Activated naive CD4-positive, alpha-beta T cell treated with anti-CD3 and anti-CD28 coated beads, Interleukin-2, amount 10 ng/mL, durations not matched to agents 7 days and 5 days (primary cell): ENCODE measurements around the gene MDFI.

Experiments used
- CTCF ChIA-PET: fragments of 350-600 bp; sonication (Branson Sonifier 250); formaldehyde crosslinking; loops from one replicate; lab custom pipeline; 2021; ENCODE audit warnings: antibody characterized with exemption; lab: Charles Lee
- DNase-seq: peaks from one replicate; pipeline ENCODE4 v3.0.0-alpha.2; 2020
- H3K27ac Mint-ChIP-seq: one replicate; pipeline ENCODE4 v1.8.0; 2021; ENCODE audit warnings: mild to moderate bottlenecking, moderate library complexity, mixed read lengths
- H3K27me3 Mint-ChIP-seq: one replicate; pipeline ENCODE4 v1.8.0; 2021; ENCODE audit warnings: mild to moderate bottlenecking, mixed read lengths
- H3K36me3 Mint-ChIP-seq: one replicate; pipeline ENCODE4 v1.8.0; 2021; ENCODE audit warnings: mixed read lengths
- H3K4me1 Mint-ChIP-seq: one replicate; pipeline ENCODE4 v1.8.0; 2021; ENCODE audit warnings: mixed read lengths
- H3K4me3 Mint-ChIP-seq: one replicate; pipeline ENCODE4 v1.8.0; 2021; ENCODE audit warnings: mild to moderate bottlenecking, moderate library complexity, mixed read lengths
- H3K9me3 Mint-ChIP-seq: one replicate; pipeline ENCODE4 v1.8.0; 2021; ENCODE audit warnings: mixed read lengths

The MDFI gene

GRCh38 chr6:41690541-41691330, 52.5 kb downstream of the MDFI start:
- CTCF ChIA-PET = interaction anchor here (1.3 to 2.8 kb wide), 2 partner anchors 14 to 322 kb away, joined by 3 to 8 read pairs; no protein-coding TSS in a partner anchor
- peaks cover 5% of the 10 kb centered on the region for H3K27me3 Mint-ChIP-seq
- H3K4me1 Mint-ChIP-seq = no peaks in the 10 kb centered on the region
- DNase-seq = no peak
- peaks cover 6% of the 10 kb centered on the region for H3K36me3 Mint-ChIP-seq
- H3K4me3 Mint-ChIP-seq = no peak overlapping the region
- no peaks in the 10 kb centered on the region for H3K9me3 Mint-ChIP-seq
- no peak overlapping the region for H3K27ac Mint-ChIP-seq

DNA sequence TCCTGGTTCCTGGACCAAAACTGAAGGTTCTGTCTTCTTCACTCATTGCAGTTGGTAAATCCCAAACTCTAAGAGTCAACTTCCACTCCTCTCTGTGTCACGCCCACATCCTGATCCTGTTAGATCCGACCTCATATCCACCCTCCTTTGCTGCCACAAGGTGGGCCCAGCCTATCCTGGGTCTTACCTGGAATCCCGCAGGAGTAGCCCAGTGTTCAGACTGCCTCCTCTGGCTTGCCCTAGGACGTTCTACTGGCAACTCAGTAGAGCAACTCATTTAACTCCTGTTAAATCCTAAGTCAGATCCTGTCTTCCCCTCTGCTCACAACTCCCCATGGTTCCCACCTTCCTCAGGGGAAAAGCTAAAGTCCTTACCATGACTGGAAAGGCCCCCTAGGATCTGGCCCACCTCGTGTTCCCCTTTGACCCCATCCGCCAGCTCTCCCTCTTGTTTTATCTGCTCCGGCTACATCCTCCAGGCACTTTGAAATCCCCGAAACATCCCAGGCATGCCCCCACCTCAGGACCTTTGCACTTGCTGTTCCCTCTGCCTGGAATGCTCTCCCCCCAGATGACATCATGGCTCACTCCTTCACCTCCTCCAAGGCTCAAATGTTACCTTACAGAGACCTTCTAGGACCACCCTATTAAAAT, 53.3 kb downstream of the MDFI start:
- DNase-seq = no peak
- H3K36me3 Mint-ChIP-seq = peaks cover 6% of the 10 kb centered on the region
- CTCF ChIA-PET = interaction anchor here (1.8 kb wide), 1 partner anchor 8 kb away, joined by 6 read pairs; no protein-coding TSS in a partner anchor
- H3K4me1 Mint-ChIP-seq = no peaks in the 10 kb centered on the region
- H3K27me3 Mint-ChIP-seq = peaks cover 5% of the 10 kb centered on the region
- no peak overlapping the region for H3K27ac Mint-ChIP-seq
- no peak overlapping the region for H3K4me3 Mint-ChIP-seq
- no peaks in the 10 kb centered on the region for H3K9me3 Mint-ChIP-seq

DNA sequence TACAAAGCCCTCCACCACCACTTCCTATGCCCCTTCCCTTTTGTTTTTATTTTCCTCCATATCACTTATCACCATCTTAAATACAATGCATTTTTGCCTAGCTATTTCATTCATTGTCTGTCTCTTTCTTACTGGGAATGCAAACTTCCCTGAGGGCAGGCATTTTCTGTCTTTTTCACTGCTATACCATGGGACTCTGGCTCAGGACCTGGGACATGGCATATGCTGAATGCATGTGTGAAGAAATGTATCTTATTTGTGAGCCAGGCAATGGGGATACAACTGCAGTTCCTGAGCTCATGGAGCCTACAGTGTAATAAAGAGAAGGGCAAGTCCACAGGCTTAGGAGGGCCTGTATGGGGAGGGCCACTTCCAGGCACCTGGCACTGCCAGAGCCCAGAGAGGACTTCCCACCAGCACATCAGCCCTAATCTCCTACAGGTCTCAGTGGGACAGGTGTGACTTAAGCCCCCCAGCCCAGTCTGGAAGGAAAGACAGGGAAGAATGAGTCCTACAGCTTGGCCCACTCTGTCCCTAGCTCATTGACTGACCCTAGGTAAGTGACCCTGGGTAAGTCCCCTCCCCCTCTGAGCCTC, 53.9 kb downstream of the MDFI start:
- no peak for DNase-seq
- H3K36me3 Mint-ChIP-seq = peaks cover 6% of the 10 kb centered on the region
- peaks cover 5% of the 10 kb centered on the region for H3K27me3 Mint-ChIP-seq
- no peaks in the 10 kb centered on the region for H3K9me3 Mint-ChIP-seq
- H3K27ac Mint-ChIP-seq = no peak overlapping the region
- H3K4me3 Mint-ChIP-seq = no peak overlapping the region
- CTCF ChIA-PET = interaction anchor here (0.8 to 1.8 kb wide), 3 partner anchors 8 to 84 kb away, joined by 3 to 6 read pairs (median 3); no protein-coding TSS in a partner anchor
- H3K4me1 Mint-ChIP-seq = no peaks in the 10 kb centered on the region

DNA sequence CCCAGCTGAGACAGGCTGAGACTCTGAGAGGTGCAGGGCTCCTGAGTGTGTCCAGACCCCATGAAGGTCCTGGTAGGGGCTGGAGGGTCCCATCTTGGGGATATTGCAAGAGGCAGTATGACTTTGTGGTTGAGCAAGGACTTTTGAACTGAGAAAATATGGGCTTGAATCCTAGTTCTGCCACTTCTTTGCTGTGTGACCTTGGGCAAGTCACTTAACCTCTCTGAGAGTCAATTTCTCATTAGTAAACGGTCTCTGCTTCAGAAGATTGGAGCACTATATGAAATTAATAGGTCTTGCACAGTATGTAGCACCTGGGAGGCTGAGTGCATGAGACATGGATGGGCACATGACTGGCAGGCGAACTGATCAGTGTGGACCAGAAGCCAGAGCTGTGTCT, 54.5 kb downstream of the MDFI start:
- peaks cover 5% of the 10 kb centered on the region for H3K36me3 Mint-ChIP-seq
- H3K4me1 Mint-ChIP-seq = no peaks in the 10 kb centered on the region
- H3K4me3 Mint-ChIP-seq = no peak overlapping the region
- no peaks in the 10 kb centered on the region for H3K9me3 Mint-ChIP-seq
- no peak for DNase-seq
- H3K27ac Mint-ChIP-seq = no peak overlapping the region
- peaks cover 5% of the 10 kb centered on the region for H3K27me3 Mint-ChIP-seq
- CTCF ChIA-PET = interaction anchor here (0.8 to 1.8 kb wide), 3 partner anchors 9 to 83 kb away, joined by 3 to 6 read pairs (median 3); no protein-coding TSS in a partner anchor

GRCh38 chr6:41693281-41694240, 55.3 kb downstream of the MDFI start:
- DNase-seq = no peak
- Mint-ChIP-seq H3K27ac (peak overlapping the region; percentile 31), H3K9me3 (no peaks in the 10 kb centered on the region), H3K4me1 (no peaks in the 10 kb centered on the region), H3K27me3 (peaks cover 5% of the 10 kb centered on the region), H3K4me3 (no peak overlapping the region), H3K36me3 (peaks cover 2% of the 10 kb centered on the region)
- CTCF ChIA-PET = interaction anchor here (1.3 to 2.0 kb wide), 3 partner anchors 9 to 10 kb away, joined by 3 to 10 read pairs (median 6); no protein-coding TSS in a partner anchor

DNA sequence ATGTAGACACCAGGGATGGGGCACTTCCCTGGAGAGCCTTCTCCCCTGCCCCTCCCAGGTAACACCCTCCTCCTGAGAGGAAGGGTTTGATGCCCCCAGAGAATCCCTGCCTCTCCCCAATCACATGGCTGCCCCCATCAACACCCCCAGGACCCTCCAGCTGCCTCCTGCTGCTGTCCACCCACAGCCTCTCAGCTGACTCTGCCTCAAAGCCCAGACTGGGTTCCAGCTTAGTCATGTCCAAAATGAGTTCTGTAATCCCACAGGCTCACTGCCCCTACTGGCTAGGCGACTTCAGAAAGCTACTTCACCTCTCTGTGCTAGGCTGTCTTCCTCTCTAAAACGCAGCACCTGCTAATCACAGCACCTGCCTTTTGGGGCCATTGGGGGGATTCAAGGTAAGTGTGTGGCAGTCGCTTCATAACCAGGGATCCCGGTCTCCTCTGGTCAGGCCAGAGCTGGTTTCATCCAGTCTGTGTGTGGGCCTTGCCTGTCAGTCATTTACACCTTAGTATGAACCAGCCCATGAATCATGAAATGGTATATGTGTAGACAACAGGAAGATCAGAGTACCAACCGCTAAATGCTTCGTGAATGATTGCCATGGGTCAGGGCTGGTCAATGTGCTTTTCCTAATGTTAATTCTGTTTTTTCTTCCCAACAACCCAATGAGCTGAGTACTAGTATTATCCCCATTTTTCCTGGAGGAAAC, 56.7 kb downstream of the MDFI start:
- no peak overlapping the region for H3K27ac Mint-ChIP-seq
- H3K4me3 Mint-ChIP-seq = no peak overlapping the region
- no peaks in the 10 kb centered on the region for H3K9me3 Mint-ChIP-seq
- peaks cover 2% of the 10 kb centered on the region for H3K36me3 Mint-ChIP-seq
- peaks cover 5% of the 10 kb centered on the region for H3K27me3 Mint-ChIP-seq
- CTCF ChIA-PET = interaction anchor here (1.0 to 2.0 kb wide), 2 partner anchors 11 to 12 kb away, joined by 4 to 10 read pairs; no protein-coding TSS in a partner anchor
- no peak for DNase-seq
- H3K4me1 Mint-ChIP-seq = no peaks in the 10 kb centered on the region

DNA sequence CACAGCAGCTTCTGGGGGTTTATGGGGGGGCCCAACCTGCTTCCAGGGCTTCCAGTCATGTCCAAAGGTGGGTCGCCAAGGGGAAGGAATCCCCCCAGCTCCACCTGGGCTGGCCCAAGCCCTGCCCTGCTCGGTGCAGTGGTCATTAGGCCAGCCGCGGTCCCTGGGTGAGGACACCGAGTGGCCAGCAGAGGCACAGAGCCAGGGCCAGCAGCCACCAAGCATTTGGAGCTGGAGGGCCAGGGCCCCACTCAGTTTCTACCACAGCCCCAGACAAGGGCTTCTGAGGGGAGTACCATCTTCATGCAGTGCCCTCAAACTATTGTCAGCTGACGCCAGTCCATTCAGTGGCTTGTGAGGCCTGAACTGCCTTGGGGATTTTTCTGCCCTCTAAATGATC, 57.6 kb downstream of the MDFI start:
- no peak overlapping the region for H3K27ac Mint-ChIP-seq
- peaks cover 5% of the 10 kb centered on the region for H3K27me3 Mint-ChIP-seq
- no peaks in the 10 kb centered on the region for H3K9me3 Mint-ChIP-seq
- no peaks in the 10 kb centered on the region for H3K36me3 Mint-ChIP-seq
- H3K4me1 Mint-ChIP-seq = no peaks in the 10 kb centered on the region
- DNase-seq = no peak
- CTCF ChIA-PET = interaction anchor here (0.8 to 1.7 kb wide), 3 partner anchors 11 to 92 kb away, joined by 3 to 8 read pairs (median 4); no protein-coding TSS in a partner anchor
- H3K4me3 Mint-ChIP-seq = no peak overlapping the region

GRCh38 chr6:41696788-41697187, 58.5 kb downstream of the MDFI start:
- Mint-ChIP-seq H3K4me1 (no peaks in the 10 kb centered on the region), H3K4me3 (no peak overlapping the region), H3K27ac (no peak overlapping the region), H3K9me3 (no peaks in the 10 kb centered on the region), H3K36me3 (no peaks in the 10 kb centered on the region), H3K27me3 (peaks cover 5% of the 10 kb centered on the region)
- DNase-seq = no peak
- CTCF ChIA-PET = interaction anchor here (1.7 kb wide), 1 partner anchor 12 kb away, joined by 8 read pairs; no protein-coding TSS in a partner anchor

DNA sequence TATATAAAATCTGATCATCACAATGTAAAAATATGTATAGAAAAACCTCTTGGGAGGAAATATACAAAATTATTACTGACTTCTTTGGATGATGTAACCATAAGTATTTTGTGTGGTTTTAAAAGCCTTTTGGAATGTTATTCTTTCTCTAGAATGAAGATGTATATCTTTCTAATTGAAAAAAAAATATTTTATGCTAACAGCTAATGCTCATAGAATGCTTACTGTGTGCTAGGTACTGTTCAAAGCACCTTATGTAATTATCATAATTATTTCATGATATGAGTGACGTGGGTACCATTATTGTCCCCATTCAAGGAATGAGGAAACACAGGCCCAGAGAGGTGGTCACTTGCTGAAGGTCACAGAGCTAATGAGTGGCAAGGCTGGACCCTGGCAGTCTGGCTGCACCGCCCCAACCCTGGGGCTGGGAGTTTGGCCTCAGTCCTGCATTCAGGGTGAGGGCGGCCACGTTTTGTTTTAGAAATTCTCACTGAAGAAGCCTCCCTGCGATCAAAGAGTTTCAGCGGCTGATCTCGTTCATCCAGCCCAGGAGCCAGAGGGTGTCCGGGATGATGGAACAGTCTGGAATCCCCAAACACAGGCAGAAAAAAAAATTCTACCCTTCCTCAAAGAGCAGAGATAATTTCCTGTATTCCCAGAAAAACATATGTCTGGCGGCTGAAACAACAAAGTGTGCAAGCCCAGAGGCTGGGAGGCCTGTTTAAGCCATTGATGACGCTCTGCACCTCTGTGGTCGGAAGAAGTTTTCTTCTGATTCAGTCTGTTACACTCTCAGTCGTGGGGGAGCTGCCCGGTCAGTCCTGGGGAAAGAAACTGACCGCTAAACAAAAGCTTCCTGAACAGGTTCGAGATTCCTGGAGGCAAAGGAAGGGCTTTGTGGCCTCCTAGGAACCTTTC, 59.9 kb downstream of the MDFI start:
- Mint-ChIP-seq H3K27ac (no peak overlapping the region), H3K36me3 (no peaks in the 10 kb centered on the region), H3K4me1 (no peaks in the 10 kb centered on the region), H3K27me3 (peaks cover 5% of the 10 kb centered on the region), H3K9me3 (no peaks in the 10 kb centered on the region), H3K4me3 (no peak overlapping the region)
- DNase-seq = no peak
- CTCF ChIA-PET = no interaction called here

DNA sequence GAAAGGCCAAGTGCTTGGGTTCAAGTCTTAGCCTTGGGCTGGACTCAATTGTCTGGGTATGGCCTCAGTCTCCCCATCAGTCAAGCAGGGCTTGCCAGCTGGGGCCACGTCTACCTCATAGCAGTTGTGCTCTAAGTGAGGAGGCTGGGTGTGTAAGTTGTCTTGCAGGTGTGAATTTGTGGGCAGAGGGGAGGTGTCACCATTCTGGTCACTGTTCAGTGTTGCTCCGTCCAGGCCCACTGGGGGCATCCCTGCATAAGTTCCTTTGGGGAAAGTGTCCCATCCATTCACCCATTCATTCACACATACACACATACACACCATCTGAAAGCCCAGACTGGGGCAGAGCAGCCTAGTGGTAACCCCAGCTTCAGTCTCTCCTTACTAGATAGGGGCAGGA, 60.8 kb downstream of the MDFI start:
- DNase-seq = no peak
- Mint-ChIP-seq H3K36me3 (no peaks in the 10 kb centered on the region), H3K9me3 (no peaks in the 10 kb centered on the region), H3K4me3 (no peak overlapping the region), H3K4me1 (no peaks in the 10 kb centered on the region), H3K27me3 (peaks cover 5% of the 10 kb centered on the region), H3K27ac (no peak overlapping the region)
- CTCF ChIA-PET = interaction anchor here (0.5 to 1.7 kb wide), 2 partner anchors 16 to 416 kb away, joined by 3 to 6 read pairs; no protein-coding TSS in a partner anchor

DNA sequence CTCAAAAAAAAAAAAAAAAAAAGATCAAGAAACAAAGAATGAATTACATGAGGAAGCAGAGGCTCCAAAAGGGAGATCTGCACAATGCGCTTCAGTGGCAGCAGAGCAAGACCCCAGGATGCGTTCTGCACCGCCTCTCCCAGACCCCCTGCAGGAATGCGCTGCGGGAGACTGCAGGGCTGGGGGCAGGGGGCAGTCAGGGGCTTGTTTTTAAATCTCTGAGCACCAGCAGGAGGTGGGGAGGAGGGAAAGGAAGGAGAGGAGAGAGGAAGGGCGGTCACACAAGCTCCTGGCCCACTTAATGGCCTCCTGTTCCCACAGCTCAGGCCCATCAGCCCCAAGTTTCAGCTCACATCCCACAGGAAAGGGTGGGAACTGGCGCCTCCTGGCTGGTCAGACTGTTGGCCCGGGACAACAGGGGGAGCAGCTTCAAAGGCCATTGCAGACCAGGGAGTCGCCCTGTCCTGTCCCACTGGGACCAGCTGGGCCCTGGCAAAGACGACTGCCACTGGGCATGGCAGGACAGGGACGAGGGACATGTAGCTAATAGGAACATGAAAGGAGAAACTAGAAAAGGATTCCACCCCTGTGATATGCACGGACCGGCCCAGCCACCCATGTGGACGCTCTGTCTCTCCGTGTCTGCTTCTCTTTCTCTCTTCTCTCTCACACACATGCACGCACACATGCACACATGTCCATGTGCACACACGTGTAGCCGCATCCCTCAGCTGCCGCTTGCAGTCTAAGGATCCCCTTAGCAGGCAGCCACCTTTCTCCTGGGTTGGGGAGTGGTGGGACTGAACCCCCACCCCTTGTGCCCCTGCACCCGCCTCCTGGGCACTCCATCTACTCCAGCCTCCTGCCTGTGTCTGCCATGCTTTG, 62.4 kb downstream of the MDFI start:
- DNase-seq = no peak
- H3K4me1 Mint-ChIP-seq = peaks cover 10% of the 10 kb centered on the region
- no peak overlapping the region for H3K4me3 Mint-ChIP-seq
- H3K27ac Mint-ChIP-seq = no peak overlapping the region
- H3K36me3 Mint-ChIP-seq = no peaks in the 10 kb centered on the region
- CTCF ChIA-PET = interaction anchor here (1.7 kb wide), 1 partner anchor 17 kb away, joined by 6 read pairs; no protein-coding TSS in a partner anchor
- no peaks in the 10 kb centered on the region for H3K27me3 Mint-ChIP-seq
- H3K9me3 Mint-ChIP-seq = no peaks in the 10 kb centered on the region
